Eye (tissue), 1 donor: Measurements from ENCODE around the gene WIPF1.

Source experiments
- DNase-seq: peaks from one replicate; pipeline ENCODE4 v3.0.0-alpha.2; 2015

WIPF1 gene, protein sequence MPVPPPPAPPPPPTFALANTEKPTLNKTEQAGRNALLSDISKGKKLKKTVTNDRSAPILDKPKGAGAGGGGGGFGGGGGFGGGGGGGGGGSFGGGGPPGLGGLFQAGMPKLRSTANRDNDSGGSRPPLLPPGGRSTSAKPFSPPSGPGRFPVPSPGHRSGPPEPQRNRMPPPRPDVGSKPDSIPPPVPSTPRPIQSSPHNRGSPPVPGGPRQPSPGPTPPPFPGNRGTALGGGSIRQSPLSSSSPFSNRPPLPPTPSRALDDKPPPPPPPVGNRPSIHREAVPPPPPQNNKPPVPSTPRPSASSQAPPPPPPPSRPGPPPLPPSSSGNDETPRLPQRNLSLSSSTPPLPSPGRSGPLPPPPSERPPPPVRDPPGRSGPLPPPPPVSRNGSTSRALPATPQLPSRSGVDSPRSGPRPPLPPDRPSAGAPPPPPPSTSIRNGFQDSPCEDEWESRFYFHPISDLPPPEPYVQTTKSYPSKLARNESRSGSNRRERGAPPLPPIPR

DNA sequence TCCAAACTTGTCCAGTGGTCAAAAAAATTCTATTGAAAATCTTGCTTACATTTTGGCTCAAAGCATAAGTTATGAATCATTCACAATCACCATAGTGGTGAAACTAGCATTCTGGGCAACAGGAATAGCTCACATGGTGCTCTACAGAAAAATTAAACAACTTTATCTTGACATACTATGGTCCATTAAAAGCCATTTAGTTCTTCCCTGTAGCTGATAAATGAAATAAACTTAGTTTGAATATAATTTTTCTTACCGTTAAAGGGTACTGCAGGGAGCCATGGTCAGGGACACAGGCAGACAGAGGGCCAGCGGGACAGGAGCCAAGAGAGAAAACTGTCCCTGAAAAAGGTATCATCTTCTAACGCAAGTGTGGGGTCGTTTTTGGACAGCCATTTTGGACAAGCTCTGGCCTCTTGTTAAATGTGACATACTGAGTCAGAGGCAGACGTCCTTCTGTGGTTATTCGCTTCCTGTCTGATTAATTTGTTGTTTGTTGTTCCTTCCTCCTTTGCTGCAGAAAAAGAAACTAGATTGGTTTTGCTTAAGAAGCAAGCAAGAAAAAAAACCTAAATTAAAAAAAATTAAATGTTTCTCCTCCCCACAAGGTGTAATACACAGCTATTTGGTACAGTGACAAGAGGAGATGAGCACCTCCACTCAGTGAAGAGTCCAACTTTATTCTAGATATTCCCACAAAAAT, at the start of gene WIPF1:
WIPF1 (minus strand) TSS at position 460 of the 703 bp plus-strand sequence. CDS start 12,231 bp downstream, outside the sequence.
- no peak for DNase-seq

GRCh38 chr2:174645296-174645695, 47.7 kb upstream of the WIPF1 start:
- DNase-seq: no peak

DNA sequence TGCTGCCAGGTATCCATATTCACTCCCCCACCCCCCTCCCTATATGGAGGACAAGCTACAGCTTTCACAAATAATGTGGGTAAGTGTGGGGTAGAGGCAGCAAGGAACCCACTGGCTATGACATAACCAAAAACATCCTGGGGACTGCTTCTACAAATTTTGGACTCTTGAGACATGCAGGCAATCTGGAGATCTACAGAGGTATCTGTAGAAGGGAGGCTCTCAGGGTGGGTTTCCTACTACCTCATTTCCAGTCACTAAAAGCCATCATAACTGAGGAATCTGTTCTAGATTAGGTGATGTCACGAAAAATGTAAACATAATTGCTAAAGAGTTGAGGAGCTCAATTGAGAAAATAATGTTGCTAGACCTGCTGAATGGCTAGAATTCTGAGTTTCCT, 46.8 kb upstream of the WIPF1 start:
- DNase-seq: no peak

DNA sequence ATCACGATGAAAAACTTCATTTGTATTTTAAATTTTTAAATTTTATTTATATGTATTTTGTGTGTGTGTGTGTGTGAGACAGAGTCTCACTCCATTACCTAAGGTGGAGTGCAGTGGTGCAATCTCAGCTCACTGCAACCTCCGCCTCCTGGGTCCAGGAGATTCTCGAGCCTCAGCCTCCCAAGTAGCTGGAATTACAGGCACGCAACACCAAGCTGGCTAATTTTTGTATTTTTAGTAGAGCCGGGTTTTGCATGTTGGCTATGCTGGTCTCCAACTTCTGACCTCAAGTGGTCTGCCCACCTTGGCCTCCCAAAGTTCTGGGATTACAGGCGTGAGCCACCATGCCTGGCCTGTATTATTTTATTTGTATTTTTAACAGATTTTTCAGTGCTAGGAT, 45.8 kb upstream of the WIPF1 start:
- no peak for DNase-seq

GRCh38 chr2:174641168-174641567, 43.6 kb upstream of the WIPF1 start:
- DNase-seq: no peak

- DNase-seq: no peak
Measured at GRCh38 chr2:174636987-174637386, 39.4 kb upstream of the WIPF1 start.

GRCh38 chr2:174635776-174636404, 38.3 kb upstream of the WIPF1 start:
- DNase-seq: peak; percentile 88

GRCh38 chr2:174635015-174635593, 37.5 kb upstream of the WIPF1 start:
- no peak for DNase-seq

GRCh38 chr2:174634130-174635014, 36.8 kb upstream of the WIPF1 start:
- DNase-seq: peak; percentile 25

GRCh38 chr2:174633623-174633930, 36.0 kb upstream of the WIPF1 start:
- DNase-seq: peak; percentile 45

GRCh38 chr2:174632841-174633622, 35.4 kb upstream of the WIPF1 start:
- no peak for DNase-seq

- no peak for DNase-seq
Measured at GRCh38 chr2:174631009-174631981, 33.7 kb upstream of the WIPF1 start.

DNA sequence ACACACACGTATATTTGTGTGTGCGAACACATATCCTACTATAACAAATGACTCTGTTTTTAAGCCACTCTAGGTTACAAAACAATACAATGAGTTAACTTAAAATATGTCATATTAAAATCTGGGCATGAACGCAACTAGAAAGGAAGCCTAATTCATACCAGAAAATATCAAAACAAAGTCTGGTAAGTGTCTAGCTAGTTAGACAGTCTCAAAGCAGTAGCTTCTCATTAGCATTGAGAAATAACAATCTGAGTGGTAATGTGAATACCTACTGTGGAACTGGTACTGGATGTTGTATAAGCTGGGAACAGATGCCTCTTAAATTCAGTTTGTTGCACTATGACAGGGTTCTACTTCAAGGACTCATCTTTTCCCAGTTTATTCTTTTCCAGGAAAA, 32.5 kb upstream of the WIPF1 start:
- DNase-seq: no peak

- no peak for DNase-seq
Measured at GRCh38 chr2:174629506-174629905, 31.9 kb upstream of the WIPF1 start.

- DNase-seq: no peak
Measured at GRCh38 chr2:174628528-174629169, 31.0 kb upstream of the WIPF1 start.

GRCh38 chr2:174627216-174627615, 29.6 kb upstream of the WIPF1 start:
- DNase-seq: no peak

DNA sequence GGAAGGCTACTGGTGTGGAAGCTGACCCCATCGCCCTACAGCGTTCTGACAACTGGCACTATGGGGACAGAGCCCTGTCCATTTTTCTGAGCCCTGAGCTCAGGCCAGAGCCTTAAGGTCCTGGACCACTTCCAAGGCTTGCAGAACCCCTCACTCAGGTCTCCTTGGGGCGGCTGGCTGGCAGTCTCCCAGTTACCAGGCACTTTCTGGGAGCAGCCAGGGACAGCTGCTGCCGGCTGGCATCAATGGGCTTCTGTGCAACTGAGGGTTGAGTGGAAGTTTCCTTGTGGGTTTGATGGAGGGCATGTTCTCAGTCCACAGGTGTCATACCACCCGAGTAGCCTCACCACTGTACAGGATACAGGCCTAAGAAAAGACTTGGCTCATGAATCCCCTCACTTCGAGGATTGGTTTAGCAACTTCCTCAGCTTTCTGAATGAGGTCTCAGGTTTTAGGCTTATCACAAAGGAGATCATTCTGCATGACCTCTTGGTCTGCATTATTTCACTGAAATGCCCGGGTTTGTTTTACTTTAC, 27.4 kb upstream of the WIPF1 start:
- no peak for DNase-seq

GRCh38 chr2:174623690-174624089, 26.1 kb upstream of the WIPF1 start:
- DNase-seq: no peak

DNA sequence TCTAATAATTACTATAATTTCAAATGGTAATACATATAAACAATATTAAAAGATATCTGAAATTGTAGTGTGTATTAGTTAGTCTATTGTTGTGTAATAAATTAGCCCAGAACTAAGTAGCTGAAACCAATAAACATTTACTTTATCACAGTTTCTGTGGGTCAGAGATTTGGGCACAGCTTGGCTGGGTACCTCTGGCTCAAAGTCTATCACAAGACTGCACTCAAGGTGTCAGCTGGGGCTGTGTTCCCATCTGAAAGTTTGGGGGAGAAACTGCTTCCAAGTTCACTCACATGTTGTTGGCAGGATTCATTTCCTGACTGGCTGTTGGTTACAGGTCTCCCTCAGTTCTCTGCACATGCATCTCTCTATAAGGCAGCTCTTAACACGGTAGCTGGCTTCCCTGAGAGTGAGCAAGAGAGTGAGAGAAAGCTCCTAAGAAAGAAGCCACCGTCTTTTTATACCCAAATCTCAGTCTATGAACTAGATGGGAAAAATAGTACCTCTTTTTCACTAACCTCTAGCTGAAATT, 25.6 kb upstream of the WIPF1 start:
- no peak for DNase-seq
